Activated CD4-positive, alpha-beta T cell treated with anti-CD3 and anti-CD28 coated beads, Interleukin-2, amount 10 ng/mL, durations not matched to agents 7 days and 5 days (primary cell): ENCODE measurements around the gene GSTA1. TPM values are rescaled to one million over a fixed set of nuclear protein-coding genes. Genes with fewer than 3 reads are reported as not detected.

Source experiments
- total RNA-seq, 2 experiments: library from RNA; stranded (reverse); gene quantifications; one replicate each; pipeline ENCODE4 v1.2.3, GENCODE V29; 2021

GSTA1 gene
- total RNA-seq, 2 experiments from 2014 or later = not detected

Other genes starting within 250 kb of the GSTA1 start
- gene TRAM2, start 226.8 kb downstream of the GSTA1 start, total RNA-seq = 1 to 10 TPM; 9.0 to 9.4 TPM
- gene TMEM14A, start 132.7 kb downstream of the GSTA1 start, total RNA-seq = 10 to 100 TPM; 22.5 to 25.3 TPM
- gene GSTA2, start 40.3 kb downstream of the GSTA1 start, total RNA-seq = not detected
- gene GSTA5, start 37.0 kb upstream of the GSTA1 start, total RNA-seq = not detected
- not detected for gene GSTA3, start 105.9 kb upstream of the GSTA1 start, total RNA-seq
- gene GSTA4, start 191.5 kb upstream of the GSTA1 start, total RNA-seq = 1 to 10 TPM; 4.8 to 6.1 TPM